Mesendoderm (in vitro differentiated cells): Measurements from ENCODE around the gene MAP6. TPM values are rescaled to one million over a fixed set of nuclear protein-coding genes. Genes with fewer than 3 reads are reported as not detected.

Experiments
- DNase-seq: peaks from one replicate; pipeline ENCODE4 v3.0.0; 2013
- H2AK5ac ChIP-seq: 2 replicates; pipeline ENCODE4 v1.6.1; 2013; ENCODE audit warnings: low read length, inconsistent platforms
- H2BK120ac ChIP-seq: 2 replicates; pipeline ENCODE4 v1.6.1; 2013; ENCODE audit warnings: low read depth, mild to moderate bottlenecking, low read length, moderate library complexity, mixed read lengths
- H2BK15ac ChIP-seq: replicated peaks from 2 replicates; pipeline ENCODE4 v1.6.1; 2013; ENCODE audit warnings: low read depth, mild to moderate bottlenecking, moderate library complexity
- H2BK5ac ChIP-seq: 2 replicates; pipeline ENCODE4 v1.6.1; 2013; ENCODE audit warnings: low read length, inconsistent platforms
- H3K18ac ChIP-seq: 2 replicates; pipeline ENCODE4 v1.6.1; 2013; ENCODE audit warnings: mild to moderate bottlenecking, low read length, mixed read lengths
- H3K23ac ChIP-seq: one replicate; pipeline ENCODE4 v1.6.1; 2013; ENCODE audit warnings: low read length
- H3K27ac ChIP-seq: 2 replicates; pipeline ENCODE4 v1.5.1; 2013; ENCODE audit warnings: low read depth, mild to moderate bottlenecking, inconsistent platforms, low read length, moderate library complexity
- H3K27me3 ChIP-seq: 2 replicates; pipeline ENCODE4 v1.6.1; 2013; ENCODE audit warnings: low read length, control low read depth, mild to moderate bottlenecking, inconsistent platforms; ENCODE audit not compliant: insufficient read depth, poor library complexity
- H3K36me3 ChIP-seq: 2 replicates; pipeline ENCODE4 v1.6.1; 2013; ENCODE audit warnings: low read length, inconsistent platforms; ENCODE audit not compliant: control insufficient read depth, insufficient read depth
- H3K4ac ChIP-seq: one replicate; pipeline ENCODE4 v1.6.1; 2013; ENCODE audit warnings: low read depth, mild to moderate bottlenecking, low read length, moderate library complexity
- H3K4me1 ChIP-seq: 2 replicates; pipeline ENCODE4 v1.6.1; 2013; ENCODE audit warnings: low read depth, low read length, inconsistent platforms; ENCODE audit not compliant: control insufficient read depth
- H3K4me2 ChIP-seq: 2 replicates; pipeline ENCODE4 v1.6.1; 2013; ENCODE audit warnings: low read length
- H3K4me3 ChIP-seq: 2 replicates; pipeline ENCODE4 v1.5.1; 2013; ENCODE audit warnings: mild to moderate bottlenecking, low read length
- H3K56ac ChIP-seq: one replicate; pipeline ENCODE4 v1.6.1; 2013; ENCODE audit warnings: low read length
- H3K79me1 ChIP-seq: 2 replicates; pipeline ENCODE4 v1.6.1; 2013; ENCODE audit warnings: low read length, inconsistent platforms
- H3K79me2 ChIP-seq: 2 replicates; pipeline ENCODE4 v1.6.1; 2013; ENCODE audit warnings: mild to moderate bottlenecking, low read length; ENCODE audit not compliant: control insufficient read depth, insufficient read depth
- H3K9ac ChIP-seq: 2 replicates; pipeline ENCODE4 v1.6.1; 2013; ENCODE audit warnings: low read length, inconsistent platforms
- H4K5ac ChIP-seq: one replicate; pipeline ENCODE4 v1.6.1; 2013; ENCODE audit warnings: low read length
- H4K8ac ChIP-seq: one replicate; pipeline ENCODE4 v1.6.1; 2013; ENCODE audit warnings: low read depth, mild to moderate bottlenecking, control low read depth, low read length, moderate library complexity
- WGBS: extraction: QIAGEN DNeasy Blood & Tissue Kit; methylation state at CpG from one replicate; pipeline ENCODE4 v1.1.7; 2013; ENCODE audit warnings: low lambda C conversion rate, missing lambda C conversion rate; ENCODE audit not compliant: insufficient coverage; ENCODE audit errors: extremely low coverage; 5-methylcytosine and 5-hydroxymethylcytosine counted together
- polyA plus RNA-seq, 2 experiments: library from polyadenylated mRNA; stranded (reverse); fragments of 200-250 nt; gene quantifications; one replicate each; pipeline ENCODE4 v1.2.3, GENCODE V29; 2013

Gene MAP6
- polyA plus RNA-seq (2013, experiment 1 of 2): 0.01 TPM
- polyA plus RNA-seq (2013, experiment 2 of 2): 0.01 TPM

GRCh38 chr11:75668451-75669297 lies at the start of gene MAP6:
Gene MAP6 (minus strand): TSS chr11:75669038. CDS start chr11:75668369, 669 bp downstream.
- no peak within 1 kb of the TSS for H3K23ac ChIP-seq
- H3K79me1 ChIP-seq: no peaks in the 10 kb centered on the region
- peak within 1 kb of the TSS; percentile 21 for H3K4me2 ChIP-seq
- no CpG with 5 or more reads among the region's 72 CpGs for WGBS
- H2BK120ac ChIP-seq: no peak within 1 kb of the TSS
- no peak within 1 kb of the TSS for H3K18ac ChIP-seq
- peak; percentile 44 for DNase-seq
- H3K79me2 ChIP-seq: no peaks in the 10 kb centered on the region
- H2BK15ac ChIP-seq: no peak within 1 kb of the TSS
- H4K8ac ChIP-seq: no peak within 1 kb of the TSS
- no peak within 1 kb of the TSS for H3K56ac ChIP-seq
- no peak within 1 kb of the TSS for H4K5ac ChIP-seq
- H3K36me3 ChIP-seq: no peaks in the 10 kb centered on the region
- no peak within 1 kb of the TSS for H3K4me3 ChIP-seq
- H3K27me3 ChIP-seq: peaks cover 53% of the 10 kb centered on the region
- no peak within 1 kb of the TSS for H2AK5ac ChIP-seq
- no peaks in the 10 kb centered on the region for H3K4me1 ChIP-seq
- H3K9ac ChIP-seq: no peak within 1 kb of the TSS
- no peak within 1 kb of the TSS for H2BK5ac ChIP-seq
- no peak within 1 kb of the TSS for H3K27ac ChIP-seq
- no peak within 1 kb of the TSS for H3K4ac ChIP-seq

DNA sequence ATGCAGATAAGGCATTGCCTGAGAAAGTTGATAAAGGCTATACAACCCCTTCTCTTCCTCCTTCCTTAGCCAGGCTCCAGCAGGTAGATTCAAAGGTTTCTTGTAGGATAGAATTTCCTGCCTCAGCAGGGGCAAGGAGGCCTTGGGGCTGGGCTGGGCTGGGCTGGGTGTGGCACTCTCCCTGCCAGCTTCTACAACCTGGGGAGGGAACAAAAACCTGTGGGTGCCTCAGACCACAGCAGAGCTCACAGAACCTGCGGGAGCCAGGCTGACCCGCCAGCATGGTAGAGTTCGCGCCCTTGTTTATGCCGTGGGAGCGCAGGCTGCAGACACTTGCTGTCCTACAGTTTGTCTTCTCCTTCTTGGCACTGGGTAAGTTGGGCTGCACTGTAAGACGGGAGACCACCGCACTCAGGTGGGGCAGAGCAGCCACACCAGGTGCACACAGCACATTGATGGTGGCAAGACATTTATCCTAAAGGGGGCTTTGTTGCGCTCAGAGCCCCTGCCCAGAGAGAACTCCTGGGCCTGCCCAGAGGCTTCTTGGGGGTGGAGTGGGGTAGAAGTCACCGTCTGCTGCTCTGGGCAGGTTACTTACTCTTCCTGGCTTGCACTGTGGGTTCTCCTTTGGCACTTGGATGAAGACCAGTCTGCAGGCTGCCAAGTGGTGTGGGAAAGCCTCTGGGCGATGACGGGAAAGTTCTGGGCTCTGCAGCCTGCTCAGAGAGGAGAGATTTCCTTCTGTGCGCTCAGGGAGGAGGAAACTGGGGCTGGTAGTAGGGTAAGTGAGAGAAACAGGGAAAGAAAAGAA lies 49.0 kb upstream of the MAP6 start, which contains the start of gene MOGAT2:
MOGAT2 (plus strand) TSS at position 231 of the 811 bp plus-strand sequence; CDS start at position 282, 51 bp downstream.
- Histone ChIP-seq H3K27me3 (no peaks in the 10 kb centered on the region), H3K79me1 (no peaks in the 10 kb centered on the region), H3K36me3 (no peaks in the 10 kb centered on the region), H2AK5ac (no peak within 1 kb of the TSS), H2BK15ac (no peak within 1 kb of the TSS), H3K56ac (no peak within 1 kb of the TSS), H3K4me1 (no peaks in the 10 kb centered on the region), H4K5ac (no peak within 1 kb of the TSS), H3K4me2 (no peak within 1 kb of the TSS), H2BK5ac (no peak within 1 kb of the TSS), H2BK120ac (no peak within 1 kb of the TSS), H3K27ac (no peak within 1 kb of the TSS), H3K18ac (no peak within 1 kb of the TSS), H3K23ac (no peak within 1 kb of the TSS), H3K9ac (no peak within 1 kb of the TSS), H3K4me3 (no peak within 1 kb of the TSS), H3K4ac (no peak within 1 kb of the TSS), H4K8ac (no peak within 1 kb of the TSS), H3K79me2 (no peaks in the 10 kb centered on the region)
- DNase-seq: no peak
- WGBS: no CpG with 5 or more reads among the region's 13 CpGs

DNA sequence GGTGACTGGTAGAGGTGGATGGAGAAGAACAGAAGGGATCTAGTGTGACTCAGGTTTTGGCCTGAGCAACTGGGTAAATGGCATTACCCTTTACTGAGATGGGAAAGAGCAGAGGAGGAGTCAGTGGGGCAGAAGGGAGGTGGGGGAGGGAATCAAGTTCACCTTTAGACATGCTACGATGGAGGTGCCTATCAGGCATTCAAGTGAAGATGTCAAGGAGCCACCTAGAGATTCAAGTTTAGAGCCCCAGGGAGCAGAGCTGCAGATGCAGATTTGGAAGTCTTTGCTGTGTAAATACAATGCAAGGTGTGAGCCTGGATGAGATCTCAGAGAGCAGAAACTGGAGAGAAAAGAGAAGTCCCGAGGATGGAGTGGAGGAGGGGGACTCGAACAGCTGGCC lies 47.8 kb upstream of the MAP6 start:
- Histone ChIP-seq H4K8ac (no peak overlapping the region), H3K27me3 (no peaks in the 10 kb centered on the region), H3K4me3 (no peak overlapping the region), H3K36me3 (no peaks in the 10 kb centered on the region), H4K5ac (no peak overlapping the region), H3K79me1 (no peaks in the 10 kb centered on the region), H3K9ac (no peak overlapping the region), H3K18ac (no peak overlapping the region), H2AK5ac (no peak overlapping the region), H3K4ac (no peak overlapping the region), H2BK5ac (no peak overlapping the region), H3K23ac (no peak overlapping the region), H3K79me2 (no peaks in the 10 kb centered on the region), H2BK120ac (no peak overlapping the region), H3K4me1 (no peaks in the 10 kb centered on the region), H2BK15ac (no peak overlapping the region), H3K4me2 (no peak overlapping the region), H3K56ac (no peak overlapping the region), H3K27ac (no peak overlapping the region)
- no peak for DNase-seq
- WGBS: no CpG with 5 or more reads among the region's 3 CpGs

DNA sequence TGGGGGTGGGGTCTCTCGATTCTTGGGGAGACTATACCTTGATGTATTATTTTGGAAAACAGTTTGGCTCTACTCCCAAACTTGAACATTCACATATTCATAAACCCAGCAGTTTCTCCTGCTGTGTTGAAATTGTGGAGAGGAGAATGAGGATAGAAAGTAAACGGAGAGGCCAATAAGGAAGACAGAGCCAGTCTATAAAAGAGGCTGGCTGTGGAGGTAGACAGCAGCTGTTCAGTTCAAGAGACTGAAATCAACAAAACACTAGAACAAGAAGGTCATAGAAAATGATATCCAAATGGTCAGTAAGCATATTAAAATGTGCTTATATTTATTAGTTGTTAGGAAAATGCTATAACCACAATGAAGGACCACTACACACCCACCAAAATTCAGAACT lies 46.9 kb upstream of the MAP6 start:
- Histone ChIP-seq H2BK120ac (no peak overlapping the region), H2BK5ac (no peak overlapping the region), H3K4me3 (no peak overlapping the region), H3K36me3 (no peaks in the 10 kb centered on the region), H3K79me1 (no peaks in the 10 kb centered on the region), H4K5ac (no peak overlapping the region), H3K18ac (no peak overlapping the region), H3K56ac (no peak overlapping the region), H3K79me2 (no peaks in the 10 kb centered on the region), H3K27me3 (no peaks in the 10 kb centered on the region), H3K4me2 (no peak overlapping the region), H3K27ac (no peak overlapping the region), H2AK5ac (no peak overlapping the region), H3K9ac (no peak overlapping the region), H2BK15ac (no peak overlapping the region), H3K4me1 (no peaks in the 10 kb centered on the region), H3K23ac (no peak overlapping the region), H3K4ac (no peak overlapping the region), H4K8ac (no peak overlapping the region)
- WGBS: no CpG with 5 or more reads among the region's 2 CpGs
- DNase-seq: no peak

DNA sequence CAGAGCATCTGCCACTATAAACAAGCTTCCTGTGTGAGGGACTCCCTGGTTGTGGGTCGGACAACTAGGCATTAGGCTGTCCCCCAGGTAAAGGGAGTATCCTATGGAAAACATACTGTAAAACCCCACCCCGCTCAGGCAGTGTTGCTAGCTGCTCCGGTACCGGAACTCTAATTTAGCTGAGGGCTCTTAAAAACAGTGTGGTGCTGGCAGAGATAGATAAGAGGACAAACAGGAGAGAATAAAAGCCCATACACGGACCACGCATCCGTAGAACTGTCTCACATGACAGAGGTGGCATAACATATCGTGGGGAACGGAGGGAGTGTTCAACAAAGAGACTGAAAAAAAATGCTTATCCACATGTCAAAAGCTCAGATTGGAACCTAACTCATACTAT lies 45.4 kb upstream of the MAP6 start:
- Histone ChIP-seq H3K79me2 (no peaks in the 10 kb centered on the region), H3K4me1 (no peaks in the 10 kb centered on the region), H3K4me2 (no peak overlapping the region), H3K27me3 (no peaks in the 10 kb centered on the region), H3K9ac (no peak overlapping the region), H3K23ac (no peak overlapping the region), H2AK5ac (no peak overlapping the region), H3K27ac (no peak overlapping the region), H3K4me3 (no peak overlapping the region), H4K8ac (no peak overlapping the region), H2BK5ac (no peak overlapping the region), H2BK120ac (no peak overlapping the region), H4K5ac (no peak overlapping the region), H3K18ac (no peak overlapping the region), H3K4ac (no peak overlapping the region), H2BK15ac (no peak overlapping the region), H3K36me3 (no peaks in the 10 kb centered on the region), H3K79me1 (no peaks in the 10 kb centered on the region), H3K56ac (no peak overlapping the region)
- DNase-seq: no peak
- no CpG with 5 or more reads among the region's 9 CpGs for WGBS
